ENCODE measurements around the gene CTDSPL.

- TF ChIP-seq CTCF (IDR thresholded peaks at IDR 0.05): no peak
- TF ChIP-seq POLR2A (IDR thresholded peaks at IDR 0.05): no peak
Observed at GRCh38 chr3:37943126-37943525, 81.4 kb downstream of the CTDSPL start.
